Naive thymus-derived CD4-positive, alpha-beta T cell (primary cell): ENCODE data around the gene GRK1. TPM values are rescaled to one million over a fixed set of nuclear protein-coding genes. Genes with fewer than 3 reads are reported as not detected.
"Not testable (repeated sequence)": the region's sequence is repeated elsewhere in the genome, so short reads cannot be mapped to it uniquely, and the experiment has no call there.

Experiments
- ATAC-seq: fragments of 150-1000 bp; cut with Tn5 transposase; 2 replicates; pipeline ENCODE4 v1.10.0; 2021; ENCODE audit warnings: mild to moderate bottlenecking, moderate library complexity
- CTCF ChIA-PET: fragments of 350-600 bp; sonication (Branson Sonifier 250); formaldehyde crosslinking; loops from one replicate; lab custom pipeline; 2021; ENCODE audit warnings: antibody characterized with exemption; lab: Charles Lee
- POLR2A ChIA-PET: fragments of 350-600 bp; sonication (Branson Sonifier 250); formaldehyde crosslinking; loops from one replicate; lab custom pipeline; 2021; ENCODE audit warnings: antibody characterized with exemption, inconsistent platforms; lab: Charles Lee
- DNase-seq, 9 donors: peaks; one replicate each; pipeline versions ENCODE4 v3.0.0 to v3.0.0-alpha.2; 2020 to 2022; ENCODE audit warnings: mixed read lengths in 1 of 9
- H3K27ac ChIP-seq: one replicate; pipeline ENCODE4 v1.7.0; 2013; ENCODE audit warnings: mild to moderate bottlenecking, low read depth, low read length, moderate library complexity
- H3K27me3 ChIP-seq, 2 donors: one replicate each; pipeline ENCODE4 v1.7.0; 2013; ENCODE audit warnings: low read length in 2 of 2, mild to moderate bottlenecking in 2 of 2, moderate library complexity in 2 of 2; ENCODE audit not compliant: control insufficient read depth in 2 of 2, insufficient read depth in 2 of 2
- H3K36me3 ChIP-seq, 3 experiments: 1 replicate in 2 of 3; 2 replicates in 1 of 3; pipeline ENCODE4 v1.7.0; 2013; ENCODE audit warnings: low read length in 3 of 3, mild to moderate bottlenecking in 3 of 3, moderate library complexity in 1 of 3; ENCODE audit not compliant: insufficient read depth in 3 of 3, control insufficient read depth in 2 of 3
- H3K4me1 ChIP-seq, 2 donors: one replicate each; pipeline ENCODE4 v1.7.0; 2013; ENCODE audit warnings: low read length in 2 of 2, mild to moderate bottlenecking in 2 of 2, moderate library complexity in 1 of 2; ENCODE audit not compliant: control insufficient read depth in 2 of 2, insufficient read depth in 2 of 2
- H3K4me3 ChIP-seq: 2 replicates; pipeline ENCODE4 v1.7.0; 2013; ENCODE audit warnings: mild to moderate bottlenecking, low read length
- H3K9me3 ChIP-seq, 3 experiments: 1 replicate in 2 of 3; 2 replicates in 1 of 3; pipeline ENCODE4 v1.7.0; 2013; ENCODE audit warnings: low read length in 3 of 3; ENCODE audit not compliant: control insufficient read depth in 2 of 3
- H3K27ac Mint-ChIP-seq, 9 donors: one replicate each; pipeline ENCODE4 v1.8.0; 2020 to 2022; ENCODE audit warnings: mixed read lengths in 9 of 9, mild to moderate bottlenecking in 8 of 9, moderate library complexity in 5 of 9, inconsistent platforms in 2 of 9
- H3K27me3 Mint-ChIP-seq, 5 donors: one replicate each; pipeline ENCODE4 v1.8.0; 2021 to 2022; ENCODE audit warnings: mixed read lengths in 5 of 5, mild to moderate bottlenecking in 1 of 5
- H3K36me3 Mint-ChIP-seq, 5 donors: one replicate each; pipeline ENCODE4 v1.8.0; 2020 to 2022; ENCODE audit warnings: mixed read lengths in 5 of 5, mild to moderate bottlenecking in 3 of 5, inconsistent platforms in 1 of 5
- H3K4me1 Mint-ChIP-seq, 7 donors: one replicate each; pipeline ENCODE4 v1.8.0; 2020 to 2022; ENCODE audit warnings: mixed read lengths in 7 of 7, mild to moderate bottlenecking in 3 of 7, inconsistent platforms in 1 of 7
- H3K4me3 Mint-ChIP-seq, 10 donors: one replicate each; pipeline ENCODE4 v1.8.0; 2020 to 2022; ENCODE audit warnings: mild to moderate bottlenecking in 10 of 10, mixed read lengths in 10 of 10, moderate library complexity in 6 of 10, inconsistent platforms in 2 of 10
- H3K9me3 Mint-ChIP-seq, 11 donors: one replicate each; pipeline ENCODE4 v1.8.0; 2020 to 2022; ENCODE audit warnings: mixed read lengths in 11 of 11, mild to moderate bottlenecking in 4 of 11, inconsistent platforms in 1 of 11, moderate library complexity in 1 of 11
- intact Hi-C, 2 donors: fragments of 100-400 bp; cut with micrococcal nuclease; formaldehyde crosslinking; loops; one replicate each; pipeline ENCODE4 v1.15.1; 2023
- polyA plus RNA-seq, 2 donors: library from polyadenylated mRNA; unstranded; fragments of 300-500 nt; fragmentation: Illumina TruSeq; gene quantifications; one replicate each; pipeline ENCODE4 v1.2.3, GENCODE V29; 2021
- total RNA-seq, 6 experiments: library from RNA in 5 of 6; stranded (reverse) in 5 of 6; gene quantifications; 1 replicate in 5 of 6; 2 replicates in 1 of 6; pipeline ENCODE4 v1.2.3 and lab custom pipeline; 2021 to 2026

The GRK1 gene
- total and polyA plus RNA-seq, 7 experiments from 2014 or later: not detected

- CTCF ChIA-PET: no interaction called here
- Histone ChIP-seq H3K4me3 (no peak overlapping the region), H3K9me3 (no peaks in the 10 kb centered on the region), H3K4me1 (no peaks in the 10 kb centered on the region), H3K27me3 (no peaks in the 10 kb centered on the region), H3K27ac (no peak overlapping the region), H3K36me3 (no peaks in the 10 kb centered on the region)
- Mint-ChIP-seq H3K4me3 (no peak overlapping the region), H3K4me1 (no peaks in the 10 kb centered on the region), H3K36me3 (no peaks in the 10 kb centered on the region), H3K27ac (no peak overlapping the region), H3K27me3 (peaks cover 0 to 9% (median 0%) of the 10 kb centered on the region in 5 donors), H3K9me3 (peaks cover 0 to 19% (median 0%) of the 10 kb centered on the region in 11 donors)
- POLR2A ChIA-PET: no interaction called here
- DNase-seq (no peak), ATAC-seq (no peak)
- intact Hi-C loops: no loop called here
Observed at GRCh38 chr13:113751491-113751890, 84.5 kb downstream of the GRK1 start.

GRCh38 chr13:113752211-113752986, 85.4 kb downstream of the GRK1 start:
- H3K27me3 ChIP-seq, H3K4me3 ChIP-seq, H3K4me1 ChIP-seq, H3K27ac Mint-ChIP-seq, H3K36me3 Mint-ChIP-seq, H3K4me3 Mint-ChIP-seq, CTCF ChIA-PET, H3K36me3 ChIP-seq, H3K4me1 Mint-ChIP-seq, H3K27me3 Mint-ChIP-seq, intact Hi-C loops, ATAC-seq, DNase-seq, H3K27ac ChIP-seq, H3K9me3 ChIP-seq: not testable (repeated sequence)
- peaks cover 0 to 21% (median 0%) of the 10 kb centered on the region in 11 donors for H3K9me3 Mint-ChIP-seq
- POLR2A ChIA-PET: interaction anchor here (0.6 kb wide), 1 partner anchor 575 kb away, joined by 3 read pairs; no protein-coding TSS in a partner anchor

GRCh38 chr13:113753171-113753570, 86.2 kb downstream of the GRK1 start:
- DNase-seq (no peak), ATAC-seq (no peak)
- peaks cover 0 to 12% (median 8%) of the 10 kb centered on the region in 5 donors for H3K27me3 Mint-ChIP-seq
- Histone ChIP-seq H3K36me3 (no peaks in the 10 kb centered on the region), H3K4me3 (no peak overlapping the region), H3K9me3 (no peaks in the 10 kb centered on the region), H3K27ac (no peak overlapping the region), H3K27me3 (peaks cover 0 to 4% of the 10 kb centered on the region in 2 donors), H3K4me1 (no peaks in the 10 kb centered on the region)
- POLR2A ChIA-PET: interaction anchor here (0.6 kb wide), 1 partner anchor 574 kb away, joined by 3 read pairs; no protein-coding TSS in a partner anchor
- H3K4me1 Mint-ChIP-seq: peaks cover 0 to 6% (median under 1%) of the 10 kb centered on the region in 7 donors
- H3K4me3 Mint-ChIP-seq: no peak overlapping the region
- peaks cover 0 to 21% (median 0%) of the 10 kb centered on the region in 11 donors for H3K9me3 Mint-ChIP-seq
- no peak overlapping the region for H3K27ac Mint-ChIP-seq
- H3K36me3 Mint-ChIP-seq: no peaks in the 10 kb centered on the region
- intact Hi-C loops: no loop called here
- CTCF ChIA-PET: no interaction called here

- Histone ChIP-seq H3K27me3 (peaks cover 0 to 7% of the 10 kb centered on the region in 2 donors), H3K9me3 (no peaks in the 10 kb centered on the region), H3K27ac (no peak overlapping the region), H3K4me1 (peaks cover 0 to 6% of the 10 kb centered on the region in 2 donors), H3K36me3 (no peaks in the 10 kb centered on the region), H3K4me3 (no peak overlapping the region)
- intact Hi-C loops: no loop called here
- POLR2A ChIA-PET: no interaction called here
- ATAC-seq: no peak
- CTCF ChIA-PET: no interaction called here
- no peak for DNase-seq
- H3K9me3 Mint-ChIP-seq: peaks cover 0 to 21% (median 0%) of the 10 kb centered on the region in 11 donors
- no peak overlapping the region for H3K4me3 Mint-ChIP-seq
- peaks cover 2 to 11% (median 7%) of the 10 kb centered on the region in 7 donors for H3K4me1 Mint-ChIP-seq
- H3K36me3 Mint-ChIP-seq: no peaks in the 10 kb centered on the region
- peaks cover 0 to 18% (median 12%) of the 10 kb centered on the region in 5 donors for H3K27me3 Mint-ChIP-seq
- H3K27ac Mint-ChIP-seq: no peak overlapping the region
Observed at GRCh38 chr13:113754242-113754641, 87.2 kb downstream of the GRK1 start.

GRCh38 chr13:113754691-113755090, 87.7 kb downstream of the GRK1 start:
- H3K4me3 Mint-ChIP-seq: no peak overlapping the region
- no peak overlapping the region for H3K4me3 ChIP-seq
- peaks cover 4 to 23% (median 17%) of the 10 kb centered on the region in 5 donors for H3K27me3 Mint-ChIP-seq
- H3K36me3 ChIP-seq: no peaks in the 10 kb centered on the region
- peaks cover 3 to 10% of the 10 kb centered on the region in 2 donors for H3K4me1 ChIP-seq
- H3K27me3 ChIP-seq: peaks cover 3 to 10% of the 10 kb centered on the region in 2 donors
- no peak overlapping the region for H3K27ac ChIP-seq
- CTCF ChIA-PET: no interaction called here
- H3K36me3 Mint-ChIP-seq: no peaks in the 10 kb centered on the region
- H3K9me3 ChIP-seq: no peaks in the 10 kb centered on the region
- intact Hi-C loops: no loop called here
- DNase-seq: no peak
- POLR2A ChIA-PET: no interaction called here
- peaks cover 7 to 16% (median 12%) of the 10 kb centered on the region in 7 donors for H3K4me1 Mint-ChIP-seq
- no peak overlapping the region for H3K27ac Mint-ChIP-seq
- ATAC-seq: no peak
- H3K9me3 Mint-ChIP-seq: peaks cover 0 to 21% (median 0%) of the 10 kb centered on the region in 11 donors

- H3K36me3 Mint-ChIP-seq: no peaks in the 10 kb centered on the region
- peaks cover 6 to 14% of the 10 kb centered on the region in 2 donors for H3K4me1 ChIP-seq
- ChIA-PET POLR2A (interaction anchor here (0.7 kb wide), 1 partner anchor 91 kb away, joined by 6 read pairs; no protein-coding TSS in a partner anchor), CTCF (no interaction called here)
- H3K27me3 ChIP-seq: peaks cover 4 to 14% of the 10 kb centered on the region in 2 donors
- peaks cover 0 to 9% (median 0%) of the 10 kb centered on the region in 11 donors for H3K9me3 Mint-ChIP-seq
- DNase-seq: no peak
- peaks cover 13 to 21% (median 16%) of the 10 kb centered on the region in 7 donors for H3K4me1 Mint-ChIP-seq
- H3K27ac Mint-ChIP-seq: no peak overlapping the region
- no peak overlapping the region for H3K4me3 ChIP-seq
- intact Hi-C loops: no loop called here
- no peak overlapping the region for H3K27ac ChIP-seq
- H3K27me3 Mint-ChIP-seq: peaks cover 14 to 41% (median 34%) of the 10 kb centered on the region in 5 donors
- H3K36me3 ChIP-seq: no peaks in the 10 kb centered on the region
- no peak overlapping the region for H3K4me3 Mint-ChIP-seq
- H3K9me3 ChIP-seq: no peaks in the 10 kb centered on the region
- no peak for ATAC-seq
Observed at GRCh38 chr13:113756441-113757097, 89.5 kb downstream of the GRK1 start.
